GM12873 (cell line): Measurements from ENCODE around the gene AXIN2.

ENCODE experiments used
- CTCF ChIP-seq: IDR thresholded peaks from 2 replicates; pipeline ENCODE4 v1.5.1; 2012; ENCODE audit warnings: low read depth, mild to moderate bottlenecking, moderate library complexity, low read length, control low read depth; ENCODE audit not compliant: insufficient read depth; ENCODE audit errors: missing control alignments

The AXIN2 gene

GRCh38 chr17:65600518-65600917 is 39.1 kb upstream of the AXIN2 start:
- TF ChIP-seq CTCF, result no peak

- no peak for TF ChIP-seq CTCF
These were observed 38.2 kb upstream of the AXIN2 start for GRCh38 chr17:65599650-65600049.

GRCh38 chr17:65598746-65599145 is 37.3 kb upstream of the AXIN2 start:
- no peak for TF ChIP-seq CTCF

GRCh38 chr17:65595071-65595656 is 33.7 kb upstream of the AXIN2 start:
- TF ChIP-seq CTCF, result no peak

- no peak for TF ChIP-seq CTCF
These were observed 32.7 kb upstream of the AXIN2 start for GRCh38 chr17:65593855-65594845.

GRCh38 chr17:65593092-65593854 is 31.8 kb upstream of the AXIN2 start:
- no peak for TF ChIP-seq CTCF
